Prostate gland (tissue), 2 donors: ENCODE data around the gene PPP1R1B. TPM values are rescaled to one million over a fixed set of nuclear protein-coding genes. Genes with fewer than 3 reads are reported as not detected.

Experiments used
- DNase-seq: peaks from one replicate; pipeline ENCODE4 v3.0.0-alpha.2; 2019; ENCODE audit warnings: low spot score
- H3K27ac ChIP-seq, 2 donors: fragments of 200-600 bp; sonication (generic); 2 replicates each; pipeline ENCODE4 v1.5.1; 2017 to 2019
- H3K27me3 ChIP-seq: fragments of 200-600 bp; sonication (generic); replicated peaks from 2 replicates; pipeline ENCODE4 v1.5.1; 2019; ENCODE audit not compliant: insufficient read depth
- H3K36me3 ChIP-seq, 2 donors: fragments of 200-600 bp; sonication (generic); 1 replicate in 1 of 2; 2 replicates in 1 of 2; pipeline versions ENCODE4 v1.5.1 to v1.8.1; 2017 to 2019
- H3K4me1 ChIP-seq: fragments of 200-600 bp; sonication (generic); replicated peaks from 2 replicates; pipeline ENCODE4 v1.5.1; 2019
- H3K4me3 ChIP-seq, 2 donors: fragments of 200-600 bp; sonication (generic); 2 replicates each; pipeline ENCODE4 v1.5.1; 2017 to 2019
- H3K9me3 ChIP-seq: fragments of 200-600 bp; sonication (generic); 2 replicates; pipeline ENCODE4 v1.5.1; 2017
- POLR2A ChIP-seq: fragments of 450-650 bp; IDR thresholded peaks from one replicate; pipeline ENCODE4 v1.6.1; 2016; ENCODE audit warnings: antibody characterized with exemption, mild to moderate bottlenecking
- POLR2AphosphoS5 ChIP-seq: sonication (generic); formaldehyde crosslinking; IDR thresholded peaks from one replicate; pipeline ENCODE4 v1.6.1; 2017; ENCODE audit warnings: antibody characterized with exemption
- WGBS: methylation state at CpG from one replicate; pipeline ENCODE4 v1.1.5; 2018; 5-methylcytosine and 5-hydroxymethylcytosine counted together
- intact Hi-C: fragments of 100-400 bp; cut with DNase I; formaldehyde crosslinking; loops from one replicate; pipeline ENCODE4 v1.14.2; 2022
- total RNA-seq, 2 donors: library from RNA; depleted of rRNA; stranded (reverse); fragments of >200 nt; gene quantifications; one replicate each; pipeline ENCODE4 v1.1.0, GENCODE V29; 2016
- TF ChIP-seq, protein P1 (sequence below), 4 experiments: fragments of 200-600 bp in 2 of 4; fragments of 450-650 bp in 2 of 4; sonication (generic) in 2 of 4; IDR thresholded peaks; 1 replicate in 3 of 4; 2 replicates in 1 of 4; pipeline ENCODE4 v1.5.1; 2016 to 2019; ENCODE audit warnings: antibody characterized with exemption in 4 of 4, mild to moderate bottlenecking in 2 of 4, moderate library complexity in 2 of 4

PPP1R1B gene
- total RNA-seq, 2 donors from 2014 or later = 69.0 to 108 TPM

DNA sequence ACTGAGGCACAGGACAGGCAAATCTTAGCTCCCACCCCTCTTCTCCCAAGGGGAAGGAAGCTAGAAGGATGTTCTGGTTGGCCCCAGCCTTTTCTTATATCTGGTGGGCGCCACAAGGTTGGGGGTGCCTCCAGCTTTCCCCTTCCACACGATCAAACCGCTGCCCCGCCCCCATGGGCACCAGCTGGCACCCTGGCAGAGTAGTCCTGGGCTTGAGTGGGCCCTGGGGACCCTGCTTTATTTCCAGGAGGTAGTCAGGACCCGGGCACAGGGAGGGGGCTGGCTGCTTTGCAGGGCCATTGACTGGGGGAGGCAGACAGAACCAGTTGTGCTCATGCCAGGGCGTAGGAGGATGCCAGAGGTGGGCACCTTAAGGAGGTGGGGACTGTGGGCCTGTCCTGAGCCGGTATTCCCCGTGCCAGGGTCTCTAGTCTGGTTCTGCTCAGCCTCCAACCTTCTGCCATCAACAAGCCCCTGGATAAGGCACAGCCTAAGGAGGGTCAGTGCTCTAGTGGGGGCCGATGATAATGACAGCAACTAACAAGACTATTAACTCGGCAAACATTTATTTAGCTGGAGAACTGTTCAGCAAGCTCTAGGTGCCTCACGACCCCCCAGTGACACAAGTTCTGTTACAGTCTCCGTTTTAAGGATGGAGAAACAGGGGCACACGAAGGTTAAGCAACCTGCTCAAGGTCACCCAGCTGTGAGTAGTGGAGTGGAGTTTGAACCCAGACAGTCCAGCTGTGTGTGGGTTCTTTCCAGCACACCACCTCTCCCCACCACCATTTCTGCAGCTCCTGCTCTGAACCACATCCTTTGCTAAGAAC is 7.6 kb upstream of the PPP1R1B start:
- peaks cover 9% of the 10 kb centered on the region for H3K4me1 ChIP-seq
- H3K4me3 ChIP-seq = no peak overlapping the region
- no peaks in the 10 kb centered on the region for H3K9me3 ChIP-seq
- no peaks in the 10 kb centered on the region for H3K27me3 ChIP-seq
- DNase-seq = no peak
- peak overlapping the region in 1 of 2 donors; percentile 55 for H3K27ac ChIP-seq
- intact Hi-C loops = no loop called here
- no peaks in the 10 kb centered on the region for H3K36me3 ChIP-seq
- no peak for TF ChIP-seq POLR2A
- TF ChIP-seq, protein P1, sequence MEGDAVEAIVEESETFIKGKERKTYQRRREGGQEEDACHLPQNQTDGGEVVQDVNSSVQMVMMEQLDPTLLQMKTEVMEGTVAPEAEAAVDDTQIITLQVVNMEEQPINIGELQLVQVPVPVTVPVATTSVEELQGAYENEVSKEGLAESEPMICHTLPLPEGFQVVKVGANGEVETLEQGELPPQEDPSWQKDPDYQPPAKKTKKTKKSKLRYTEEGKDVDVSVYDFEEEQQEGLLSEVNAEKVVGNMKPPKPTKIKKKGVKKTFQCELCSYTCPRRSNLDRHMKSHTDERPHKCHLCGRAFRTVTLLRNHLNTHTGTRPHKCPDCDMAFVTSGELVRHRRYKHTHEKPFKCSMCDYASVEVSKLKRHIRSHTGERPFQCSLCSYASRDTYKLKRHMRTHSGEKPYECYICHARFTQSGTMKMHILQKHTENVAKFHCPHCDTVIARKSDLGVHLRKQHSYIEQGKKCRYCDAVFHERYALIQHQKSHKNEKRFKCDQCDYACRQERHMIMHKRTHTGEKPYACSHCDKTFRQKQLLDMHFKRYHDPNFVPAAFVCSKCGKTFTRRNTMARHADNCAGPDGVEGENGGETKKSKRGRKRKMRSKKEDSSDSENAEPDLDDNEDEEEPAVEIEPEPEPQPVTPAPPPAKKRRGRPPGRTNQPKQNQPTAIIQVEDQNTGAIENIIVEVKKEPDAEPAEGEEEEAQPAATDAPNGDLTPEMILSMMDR (IDR thresholded peaks at IDR 0.05) = no peak
- no peak for TF ChIP-seq POLR2AphosphoS5
- 51% methylated on average over 13 of the region's 13 CpGs for WGBS

DNA sequence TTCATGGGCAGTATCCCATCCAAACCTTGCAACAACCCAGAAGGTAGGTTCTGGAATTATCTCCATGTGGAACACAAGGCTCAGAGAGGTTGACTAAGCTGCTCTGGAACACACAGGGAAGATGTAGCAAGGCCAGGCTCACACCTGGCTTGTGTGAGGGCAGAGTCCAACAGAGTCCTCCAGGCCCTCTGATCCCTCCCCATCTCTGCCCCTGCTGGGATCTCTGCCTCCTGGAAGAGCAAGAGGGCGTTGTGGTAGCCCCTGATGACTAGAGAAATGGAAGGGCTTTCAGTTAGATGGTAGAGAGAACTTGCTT is 7.0 kb upstream of the PPP1R1B start:
- H3K27me3 ChIP-seq = no peaks in the 10 kb centered on the region
- 50% methylated on average over 1 of the region's 1 CpG for WGBS
- intact Hi-C loops = loop anchor here (5.0 kb wide), 3 partner anchors 53 to 113 kb away; partner anchors contain the start of gene MIEN1
- no peaks in the 10 kb centered on the region for H3K9me3 ChIP-seq
- no peak overlapping the region for H3K27ac ChIP-seq
- no peak for DNase-seq
- peaks cover 9% of the 10 kb centered on the region for H3K4me1 ChIP-seq
- TF ChIP-seq POLR2AphosphoS5 (no peak), POLR2A (no peak)
- TF ChIP-seq, protein P1 (IDR thresholded peaks at IDR 0.05) = no peak
- H3K36me3 ChIP-seq = no peaks in the 10 kb centered on the region
- no peak overlapping the region for H3K4me3 ChIP-seq

DNA sequence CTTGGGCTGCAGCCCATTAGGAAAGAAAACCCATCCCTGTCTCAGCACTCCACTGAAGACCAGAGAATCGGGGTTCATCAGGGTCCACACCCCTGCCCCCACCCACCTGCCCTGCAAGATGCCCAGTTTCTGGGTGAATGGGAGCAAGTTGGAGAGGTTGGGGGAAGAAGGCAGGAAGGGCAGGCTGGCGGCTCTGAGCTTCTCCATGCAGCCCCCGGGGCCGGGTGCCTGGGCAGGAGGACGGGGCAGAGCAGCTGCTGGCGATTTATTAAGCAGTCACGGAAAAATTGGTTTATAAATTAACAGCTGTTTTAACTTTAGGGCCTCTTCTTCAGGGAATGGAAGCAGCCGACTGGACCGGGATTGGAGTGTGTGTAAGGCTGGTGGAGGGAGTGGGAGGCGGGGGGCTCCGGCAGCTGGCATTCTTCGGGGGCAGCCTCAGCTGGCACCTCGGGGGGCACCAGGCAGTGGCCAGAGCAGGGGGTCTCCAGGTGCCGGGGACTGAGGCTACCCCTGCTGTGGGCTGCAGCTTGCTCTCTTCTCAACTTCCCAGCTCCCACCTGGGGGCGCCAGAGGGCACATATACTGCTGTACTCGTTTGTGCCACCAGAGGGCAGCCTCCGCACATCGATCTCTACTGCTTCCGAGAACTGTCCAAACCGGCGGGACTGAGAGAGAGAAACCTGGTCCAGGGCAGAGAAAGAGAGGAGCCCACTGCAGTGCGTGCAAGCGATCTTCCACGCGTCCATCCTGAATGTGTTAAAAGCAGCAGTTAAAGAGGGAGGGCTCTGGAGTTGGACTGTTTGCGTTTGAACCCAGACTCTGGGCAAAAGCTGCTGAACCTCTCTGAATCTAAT is 5.0 kb upstream of the PPP1R1B start:
- H3K9me3 ChIP-seq = no peaks in the 10 kb centered on the region
- peaks cover 22% of the 10 kb centered on the region for H3K4me1 ChIP-seq
- H3K27me3 ChIP-seq = no peaks in the 10 kb centered on the region
- no peaks in the 10 kb centered on the region for H3K36me3 ChIP-seq
- intact Hi-C loops = loop anchor here (2.0 to 5.0 kb wide), 4 partner anchors 51 to 133 kb away; partner anchors contain the start of gene MIEN1
- no peak overlapping the region for H3K4me3 ChIP-seq
- no peak overlapping the region for H3K27ac ChIP-seq
- DNase-seq = peak; percentile 83
- no peak for TF ChIP-seq POLR2A
- peak; percentile 84 for TF ChIP-seq POLR2AphosphoS5
- TF ChIP-seq, protein P1 (IDR thresholded peaks at IDR 0.05) = peak; percentile 98 to 100 (median 100)
- WGBS = 11% methylated on average over 25 of the region's 26 CpGs

DNA sequence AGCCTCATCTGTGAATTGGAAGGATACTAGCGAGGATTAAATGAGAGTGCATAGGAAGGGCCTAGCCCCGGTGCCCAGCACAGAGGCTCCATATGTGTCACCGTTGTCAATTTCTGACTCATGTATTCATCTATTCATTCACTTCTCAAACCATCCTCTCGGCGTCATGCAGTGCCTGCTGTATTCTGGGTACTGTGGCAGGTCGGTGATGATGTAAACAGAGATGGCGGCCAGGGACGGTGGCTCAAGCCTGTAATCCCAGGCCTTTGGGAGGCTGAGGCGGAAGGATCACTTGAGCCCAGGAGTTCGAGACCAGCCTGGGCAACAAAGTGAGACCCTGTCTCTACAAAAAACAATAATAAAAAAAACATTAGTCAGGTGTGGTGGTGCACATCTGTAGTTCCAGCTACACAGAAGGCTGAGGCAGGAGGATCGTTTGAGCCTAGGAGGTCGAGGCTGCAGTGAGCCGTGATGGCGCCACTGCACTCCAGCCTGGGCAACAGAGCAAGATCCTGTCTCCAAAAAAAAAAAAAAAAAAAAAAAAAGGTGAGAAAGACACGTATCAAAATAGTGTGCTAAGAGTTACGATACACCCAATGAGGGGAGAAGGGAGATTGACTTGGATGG is 4.3 kb upstream of the PPP1R1B start:
- peaks cover 22% of the 10 kb centered on the region for H3K4me1 ChIP-seq
- TF ChIP-seq POLR2A (no peak), POLR2AphosphoS5 (no peak)
- TF ChIP-seq, protein P1 (IDR thresholded peaks at IDR 0.05) = no peak
- WGBS = 64% methylated on average over 16 of the region's 16 CpGs
- no peaks in the 10 kb centered on the region for H3K9me3 ChIP-seq
- no peak overlapping the region for H3K4me3 ChIP-seq
- no peak for DNase-seq
- no peak overlapping the region for H3K27ac ChIP-seq
- H3K27me3 ChIP-seq = no peaks in the 10 kb centered on the region
- H3K36me3 ChIP-seq = no peaks in the 10 kb centered on the region
- intact Hi-C loops = loop anchor here (2.0 to 5.0 kb wide), 4 partner anchors 50 to 132 kb away; partner anchors contain the start of gene MIEN1
